SU-DHL-6 (cell line): ENCODE data around the gene CCDC188.

Experiments
- H2AFZ ChIP-seq: fragments of 200-600 bp; sonication (generic); 2 replicates; pipeline ENCODE4 v1.6.1; 2014; ENCODE audit warnings: low read depth, mild to moderate bottlenecking, moderate library complexity, mixed read lengths, antibody characterized with exemption, low read length; ENCODE audit not compliant: severe bottlenecking
- H3F3A ChIP-seq: fragments of 200-600 bp; shearing (Covaris generic); 2 replicates; pipeline ENCODE4 v1.6.0; 2016; ENCODE audit warnings: antibody characterized with exemption, mild to moderate bottlenecking; ENCODE audit not compliant: insufficient read depth
- H3K27ac ChIP-seq: fragments of 200-600 bp; sonication (generic); 2 replicates; pipeline ENCODE4 v1.5.1; 2016; ENCODE audit warnings: low read depth, mild to moderate bottlenecking, low read length, moderate library complexity, mixed read lengths
- H3K27me3 ChIP-seq: fragments of 200-600 bp; sonication (generic), shearing (Covaris generic); 2 replicates; pipeline ENCODE4 v1.6.0; 2014; ENCODE audit warnings: mild to moderate bottlenecking, low read length
- H3K36me3 ChIP-seq: fragments of 200-600 bp; sonication (generic); 2 replicates; pipeline ENCODE4 v1.6.1; 2014; ENCODE audit warnings: mild to moderate bottlenecking, low read length, mixed read lengths
- H3K4me2 ChIP-seq: fragments of 300-600, 200-600 bp; shearing (Covaris generic), sonication (generic); 2 replicates; pipeline ENCODE4 v1.6.0; 2014; ENCODE audit warnings: low read length, low read depth, mild to moderate bottlenecking; ENCODE audit not compliant: poor library complexity, severe bottlenecking
- H3K4me3 ChIP-seq: fragments of 200-600 bp; sonication (generic); 2 replicates; pipeline ENCODE4 v1.5.1; 2014; ENCODE audit warnings: antibody characterized with exemption, low read length, mild to moderate bottlenecking, mixed read lengths; ENCODE audit not compliant: insufficient read depth, poor library complexity, severe bottlenecking
- H3K79me2 ChIP-seq: fragments of 200-600 bp; sonication (generic); 2 replicates; pipeline ENCODE4 v1.6.1; 2014; ENCODE audit warnings: mild to moderate bottlenecking, low read length, moderate library complexity; ENCODE audit not compliant: insufficient read depth
- H3K9ac ChIP-seq: fragments of 200-600 bp; sonication (generic); 2 replicates; pipeline ENCODE4 v1.7.0; 2014; ENCODE audit warnings: mild to moderate bottlenecking, low read length
- H3K9me2 ChIP-seq: fragments of 200-600 bp; sonication (generic); replicated peaks from 2 replicates; pipeline ENCODE4 v1.6.1; 2014; ENCODE audit warnings: low read length; ENCODE audit not compliant: insufficient read depth
- H3K9me3 ChIP-seq: fragments of 200-600 bp; sonication (generic); 2 replicates; pipeline ENCODE4 v1.6.1; 2014; ENCODE audit warnings: low read length, mixed read lengths; ENCODE audit not compliant: insufficient read depth
- H4K20me1 ChIP-seq: fragments of 200-600 bp; sonication (generic); 2 replicates; pipeline ENCODE4 v1.6.1; 2014; ENCODE audit warnings: low read depth, mild to moderate bottlenecking, antibody characterized with exemption, low read length, moderate library complexity, mixed read lengths
- EZH2phosphoT487 ChIP-seq: fragments of 200-600 bp; sonication (generic), shearing (Covaris generic); conservative IDR thresholded peaks from 2 replicates; pipeline ENCODE4 v1.6.1; 2018; ENCODE audit warnings: mild to moderate bottlenecking, antibody characterized with exemption, low read length, moderate library complexity, mixed read lengths
- TF ChIP-seq, protein P1 (sequence below): fragments of 200-600 bp; sonication (generic); IDR thresholded peaks from one replicate; pipeline ENCODE4 v1.5.1; 2017; ENCODE audit warnings: antibody characterized with exemption, mild to moderate bottlenecking, low read length, moderate library complexity; ENCODE audit not compliant: insufficient read depth, poor library complexity, severe bottlenecking

Gene CCDC188

DNA sequence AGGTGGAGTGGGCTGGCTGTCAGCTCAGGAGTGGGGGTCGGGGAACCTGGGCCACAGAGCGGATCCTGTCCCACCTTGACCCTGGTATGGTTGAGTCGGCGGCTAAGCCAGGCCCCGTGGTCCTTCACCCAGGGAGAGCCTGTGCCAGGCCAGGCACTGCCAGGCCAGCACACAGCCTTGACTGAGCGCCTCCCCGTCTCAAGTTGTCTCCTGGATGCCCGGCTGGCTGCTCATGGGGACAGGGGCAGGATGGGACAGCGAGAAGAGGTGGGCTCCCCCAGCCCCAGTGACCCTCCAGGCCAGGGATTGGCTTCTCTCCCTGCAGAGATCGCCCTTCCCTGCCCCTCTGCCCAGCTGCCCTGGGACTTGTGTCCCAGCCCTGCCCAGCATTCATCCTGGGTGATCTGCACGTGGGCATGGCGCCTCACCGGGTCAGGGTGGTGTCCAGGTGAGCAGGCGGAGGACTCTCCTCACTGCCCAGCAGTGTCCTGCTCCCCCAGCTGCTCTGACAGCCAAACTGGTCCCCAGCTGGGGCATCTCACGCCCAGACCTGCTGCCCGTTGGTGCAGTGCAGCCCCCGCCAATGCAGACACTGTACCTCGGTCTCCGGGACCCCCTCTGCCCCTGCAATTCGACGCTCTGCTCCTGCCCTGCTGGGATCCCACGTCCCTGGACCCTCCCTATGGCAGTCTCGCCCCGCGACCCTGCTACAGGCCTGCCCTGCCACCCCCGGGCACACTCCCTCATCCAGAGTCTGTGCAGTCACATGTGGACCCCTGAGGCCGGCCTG, 28.8 kb upstream of the CCDC188 start:
- Histone ChIP-seq H3F3A (no peaks in the 10 kb centered on the region), H3K79me2 (no peaks in the 10 kb centered on the region), H3K9ac (no peak overlapping the region), H3K9me3 (no peaks in the 10 kb centered on the region), H3K27ac (no peak overlapping the region), H3K36me3 (no peaks in the 10 kb centered on the region), H3K4me3 (no peak overlapping the region), H3K4me2 (no peak overlapping the region), H4K20me1 (no peaks in the 10 kb centered on the region), H3K27me3 (no peaks in the 10 kb centered on the region), H3K9me2 (no peaks in the 10 kb centered on the region), H2AFZ (no peak overlapping the region)
- TF ChIP-seq EZH2phosphoT487, result no peak
- TF ChIP-seq, protein P1, sequence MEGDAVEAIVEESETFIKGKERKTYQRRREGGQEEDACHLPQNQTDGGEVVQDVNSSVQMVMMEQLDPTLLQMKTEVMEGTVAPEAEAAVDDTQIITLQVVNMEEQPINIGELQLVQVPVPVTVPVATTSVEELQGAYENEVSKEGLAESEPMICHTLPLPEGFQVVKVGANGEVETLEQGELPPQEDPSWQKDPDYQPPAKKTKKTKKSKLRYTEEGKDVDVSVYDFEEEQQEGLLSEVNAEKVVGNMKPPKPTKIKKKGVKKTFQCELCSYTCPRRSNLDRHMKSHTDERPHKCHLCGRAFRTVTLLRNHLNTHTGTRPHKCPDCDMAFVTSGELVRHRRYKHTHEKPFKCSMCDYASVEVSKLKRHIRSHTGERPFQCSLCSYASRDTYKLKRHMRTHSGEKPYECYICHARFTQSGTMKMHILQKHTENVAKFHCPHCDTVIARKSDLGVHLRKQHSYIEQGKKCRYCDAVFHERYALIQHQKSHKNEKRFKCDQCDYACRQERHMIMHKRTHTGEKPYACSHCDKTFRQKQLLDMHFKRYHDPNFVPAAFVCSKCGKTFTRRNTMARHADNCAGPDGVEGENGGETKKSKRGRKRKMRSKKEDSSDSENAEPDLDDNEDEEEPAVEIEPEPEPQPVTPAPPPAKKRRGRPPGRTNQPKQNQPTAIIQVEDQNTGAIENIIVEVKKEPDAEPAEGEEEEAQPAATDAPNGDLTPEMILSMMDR, result no peak

DNA sequence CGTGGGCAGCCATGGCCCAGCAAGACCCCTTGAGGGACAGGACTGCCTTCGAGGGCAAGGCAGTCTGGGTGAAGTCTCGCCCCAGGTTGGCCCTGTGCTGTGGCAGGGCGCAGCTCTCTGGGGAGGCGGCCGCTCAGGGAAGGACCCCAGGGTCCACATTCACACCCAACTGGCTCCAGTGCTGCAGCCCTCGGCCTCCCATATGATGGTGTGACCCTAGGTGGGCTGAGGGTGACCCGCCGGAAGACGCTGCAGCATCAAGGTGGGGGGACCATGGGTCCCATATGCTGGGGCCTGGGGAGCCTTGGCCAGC, 28.0 kb upstream of the CCDC188 start:
- H3K27me3 ChIP-seq, result no peaks in the 10 kb centered on the region
- H2AFZ ChIP-seq, result no peak overlapping the region
- TF ChIP-seq, protein P1, result no peak
- no peak for TF ChIP-seq EZH2phosphoT487
- no peaks in the 10 kb centered on the region for H3K9me3 ChIP-seq
- no peaks in the 10 kb centered on the region for H3K36me3 ChIP-seq
- H3K9ac ChIP-seq, result no peak overlapping the region
- no peak overlapping the region for H3K4me2 ChIP-seq
- no peaks in the 10 kb centered on the region for H3F3A ChIP-seq
- no peaks in the 10 kb centered on the region for H4K20me1 ChIP-seq
- no peak overlapping the region for H3K27ac ChIP-seq
- no peaks in the 10 kb centered on the region for H3K79me2 ChIP-seq
- H3K4me3 ChIP-seq, result no peak overlapping the region
- H3K9me2 ChIP-seq, result no peaks in the 10 kb centered on the region

DNA sequence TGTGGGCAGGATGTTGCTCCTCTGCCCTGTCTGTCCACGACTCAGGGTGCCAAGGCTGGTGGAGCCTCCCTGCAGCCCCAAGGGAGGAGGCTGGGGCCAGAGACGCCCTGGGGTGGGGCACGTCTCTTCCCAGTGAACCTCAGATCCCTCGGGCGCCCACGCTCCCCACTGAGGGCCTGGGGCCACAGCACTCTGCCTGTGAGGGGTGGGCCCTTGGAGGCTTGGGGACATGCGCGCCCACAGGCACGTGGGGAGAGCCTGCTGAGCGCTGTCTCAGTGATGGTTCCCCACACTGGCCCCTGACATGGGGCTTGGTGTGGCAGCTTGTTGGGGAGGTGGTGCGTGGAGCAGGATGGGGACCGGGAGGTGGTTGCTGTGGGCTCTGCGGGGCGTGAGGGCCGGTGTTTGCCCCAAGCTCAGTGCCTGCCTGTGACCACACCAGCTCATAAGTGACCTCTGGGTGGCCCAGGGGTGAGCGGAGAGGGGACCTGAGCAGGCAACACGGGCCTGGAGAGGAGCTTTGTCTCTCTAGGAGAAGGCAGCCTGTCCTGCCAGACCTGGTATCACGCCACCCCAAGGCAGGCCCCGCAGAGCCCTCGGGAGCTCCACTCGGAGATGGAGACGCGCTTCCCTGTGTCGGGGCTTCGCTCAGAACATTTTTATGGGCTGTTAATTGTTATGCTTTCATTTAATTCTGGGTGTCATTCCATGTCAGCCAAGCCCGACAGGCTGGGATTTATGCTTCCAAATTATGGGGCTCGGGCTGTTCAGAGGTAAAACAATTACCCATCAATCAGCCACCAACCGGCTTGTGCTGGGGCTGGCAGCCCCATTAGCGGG, 27.4 kb upstream of the CCDC188 start:
- Histone ChIP-seq H3K9ac (no peak overlapping the region), H2AFZ (no peak overlapping the region), H3F3A (no peaks in the 10 kb centered on the region), H3K79me2 (no peaks in the 10 kb centered on the region), H3K4me3 (no peak overlapping the region), H3K36me3 (no peaks in the 10 kb centered on the region), H3K4me2 (no peak overlapping the region), H3K9me3 (no peaks in the 10 kb centered on the region), H4K20me1 (no peaks in the 10 kb centered on the region), H3K27me3 (no peaks in the 10 kb centered on the region), H3K27ac (no peak overlapping the region), H3K9me2 (no peaks in the 10 kb centered on the region)
- no peak for TF ChIP-seq EZH2phosphoT487
- TF ChIP-seq, protein P1, result no peak
